ENCODE measurements around the gene TUSC2.
"Not testable (repeated sequence)": the region's sequence is repeated elsewhere in the genome, so short reads cannot be mapped to it uniquely, and the experiment has no call there.

- not testable (repeated sequence) for TF ChIP-seq CTCF (conservative IDR thresholded peaks at IDR 0.05; ENCODE audit: low read depth, low read length); EZH2 (IDR thresholded peaks at IDR 0.05; ENCODE audit: borderline replicate concordance, low read depth, low read length, poor library complexity, severe bottlenecking)
Measured at GRCh38 chr3:50284121-50284520, 43.9 kb downstream of the TUSC2 start.
